ENCODE measurements around the gene CWF19L2. TPM values are rescaled to one million over a fixed set of nuclear protein-coding genes. Genes with fewer than 3 reads are reported as not detected.

CWF19L2 gene
- total and polyA plus RNA-seq, 2 donors (not counting 1 experiment from before 2014, with no cell fraction given), result 5.1 to 10.7 TPM

- no peaks in the 10 kb centered on the region for H3K27me3 ChIP-seq (ENCODE audit: control insufficient read depth, insufficient read depth, low read length)
- no peak overlapping the region for H3K4me3 ChIP-seq (replicated peaks in 1 of 4; ENCODE audit: control extremely low read depth in 1 of 4, insufficient read depth in 1 of 4, low read depth in 3 of 4, low read length in 4 of 4)
- H3K79me2 ChIP-seq (ENCODE audit: control insufficient read depth, insufficient read depth, low read length), result no peaks in the 10 kb centered on the region
- H3K9me3 ChIP-seq (ENCODE audit: control insufficient read depth, insufficient read depth, low read depth, low read length), result no peaks in the 10 kb centered on the region
- H4K20me1 ChIP-seq (ENCODE audit: control insufficient read depth, extremely low read depth, insufficient read depth, low read length), result no peaks in the 10 kb centered on the region
- H3K4me1 ChIP-seq (ENCODE audit: control insufficient read depth, extremely low read depth, insufficient read depth, low read length), result no peaks in the 10 kb centered on the region
- H3K9ac ChIP-seq (ENCODE audit: insufficient read depth, low read length), result no peak overlapping the region
- no peak for TF ChIP-seq CTCF (conservative IDR thresholded peaks at IDR 0.05 in 1 of 2, IDR thresholded peaks at IDR 0.05 in 1 of 2; ENCODE audit: low read depth in 1 of 2, low read length in 2 of 2)
- TF ChIP-seq EZH2 (IDR thresholded peaks at IDR 0.05; ENCODE audit: low read length, missing control alignments), result no peak
- no peak overlapping the region for H2AFZ ChIP-seq (ENCODE audit: low read length)
- no peak for DNase-seq (ENCODE audit: low read depth in 2 of 2)
- H3K36me3 ChIP-seq (ENCODE audit: control insufficient read depth, insufficient read depth, low read length), result no peaks in the 10 kb centered on the region
- H3K27ac ChIP-seq (ENCODE audit: insufficient read depth, low read length), result no peak overlapping the region
- H3K4me2 ChIP-seq (ENCODE audit: extremely low read depth, insufficient read depth, low read length), result no peak overlapping the region
These were observed 85.2 kb downstream of the CWF19L2 start for GRCh38 chr11:107372439-107372838.

GRCh38 chr11:107370390-107370789 is 87.2 kb downstream of the CWF19L2 start:
- peak; percentile 43 to 63 for DNase-seq (ENCODE audit: low read depth in 2 of 2)
- no peaks in the 10 kb centered on the region for H3K27me3 ChIP-seq (ENCODE audit: control insufficient read depth, insufficient read depth, low read length)
- TF ChIP-seq CTCF (conservative IDR thresholded peaks at IDR 0.05 in 1 of 2, IDR thresholded peaks at IDR 0.05 in 1 of 2; ENCODE audit: low read depth in 1 of 2, low read length in 2 of 2) (no peak), EZH2 (IDR thresholded peaks at IDR 0.05; ENCODE audit: low read length, missing control alignments) (no peak)
- no peak overlapping the region for H3K4me2 ChIP-seq (ENCODE audit: extremely low read depth, insufficient read depth, low read length)
- no peaks in the 10 kb centered on the region for H3K4me1 ChIP-seq (ENCODE audit: control insufficient read depth, extremely low read depth, insufficient read depth, low read length)
- no peaks in the 10 kb centered on the region for H3K79me2 ChIP-seq (ENCODE audit: control insufficient read depth, insufficient read depth, low read length)
- H3K27ac ChIP-seq (ENCODE audit: insufficient read depth, low read length), result no peak overlapping the region
- H2AFZ ChIP-seq (ENCODE audit: low read length), result no peak overlapping the region
- no peaks in the 10 kb centered on the region for H3K9me3 ChIP-seq (ENCODE audit: control insufficient read depth, insufficient read depth, low read depth, low read length)
- H3K36me3 ChIP-seq (ENCODE audit: control insufficient read depth, insufficient read depth, low read length), result no peaks in the 10 kb centered on the region
- H3K9ac ChIP-seq (ENCODE audit: insufficient read depth, low read length), result no peak overlapping the region
- no peaks in the 10 kb centered on the region for H4K20me1 ChIP-seq (ENCODE audit: control insufficient read depth, extremely low read depth, insufficient read depth, low read length)
- no peak overlapping the region for H3K4me3 ChIP-seq (replicated peaks in 1 of 4; ENCODE audit: control extremely low read depth in 1 of 4, insufficient read depth in 1 of 4, low read depth in 3 of 4, low read length in 4 of 4)

GRCh38 chr11:107359701-107360100 is 97.9 kb downstream of the CWF19L2 start:
- H2AFZ ChIP-seq (ENCODE audit: low read length), result no peak overlapping the region
- H3K27ac ChIP-seq (ENCODE audit: insufficient read depth, low read length), result no peak overlapping the region
- no peaks in the 10 kb centered on the region for H3K36me3 ChIP-seq (ENCODE audit: control insufficient read depth, insufficient read depth, low read length)
- H3K4me3 ChIP-seq (replicated peaks in 1 of 4; ENCODE audit: control extremely low read depth in 1 of 4, insufficient read depth in 1 of 4, low read depth in 3 of 4, low read length in 4 of 4), result no peak overlapping the region
- no peaks in the 10 kb centered on the region for H4K20me1 ChIP-seq (ENCODE audit: control insufficient read depth, extremely low read depth, insufficient read depth, low read length)
- no peak for TF ChIP-seq CTCF (conservative IDR thresholded peaks at IDR 0.05 in 1 of 2, IDR thresholded peaks at IDR 0.05 in 1 of 2; ENCODE audit: low read depth in 1 of 2, low read length in 2 of 2)
- no peak for TF ChIP-seq EZH2 (IDR thresholded peaks at IDR 0.05; ENCODE audit: low read length, missing control alignments)
- H3K27me3 ChIP-seq (ENCODE audit: control insufficient read depth, insufficient read depth, low read length), result no peaks in the 10 kb centered on the region
- H3K4me2 ChIP-seq (ENCODE audit: extremely low read depth, insufficient read depth, low read length), result no peak overlapping the region
- peak in 1 of 2 donors; percentile 4 for DNase-seq (ENCODE audit: low read depth in 2 of 2)
- H3K4me1 ChIP-seq (ENCODE audit: control insufficient read depth, extremely low read depth, insufficient read depth, low read length), result no peaks in the 10 kb centered on the region
- no peaks in the 10 kb centered on the region for H3K9me3 ChIP-seq (ENCODE audit: control insufficient read depth, insufficient read depth, low read depth, low read length)
- H3K9ac ChIP-seq (ENCODE audit: insufficient read depth, low read length), result no peak overlapping the region
- H3K79me2 ChIP-seq (ENCODE audit: control insufficient read depth, insufficient read depth, low read length), result no peaks in the 10 kb centered on the region
